D721Med (cell line): Measurements from ENCODE around the gene TRPM3.

Experiments
- DNase-seq: peaks from one replicate; pipeline ENCODE4 v3.0.0; 2011; ENCODE audit warnings: low spot score; ENCODE audit not compliant: insufficient read length
- FAIRE-seq: peaks from 2 replicates; lab custom pipeline; 2011; peaks lifted over from hg19 to GRCh38; lab: Jason Lieb, UNC
- TF ChIP-seq, protein P1 (sequence below): IDR thresholded peaks from 2 replicates; pipeline ENCODE4 v1.5.1; 2012; ENCODE audit warnings: mild to moderate bottlenecking, control low read depth; ENCODE audit not compliant: insufficient read depth; ENCODE audit errors: missing control alignments

Gene TRPM3

GRCh38 chr9:70602321-70603019 is 519.0 kb downstream of the TRPM3 start:
- TF ChIP-seq, protein P1, sequence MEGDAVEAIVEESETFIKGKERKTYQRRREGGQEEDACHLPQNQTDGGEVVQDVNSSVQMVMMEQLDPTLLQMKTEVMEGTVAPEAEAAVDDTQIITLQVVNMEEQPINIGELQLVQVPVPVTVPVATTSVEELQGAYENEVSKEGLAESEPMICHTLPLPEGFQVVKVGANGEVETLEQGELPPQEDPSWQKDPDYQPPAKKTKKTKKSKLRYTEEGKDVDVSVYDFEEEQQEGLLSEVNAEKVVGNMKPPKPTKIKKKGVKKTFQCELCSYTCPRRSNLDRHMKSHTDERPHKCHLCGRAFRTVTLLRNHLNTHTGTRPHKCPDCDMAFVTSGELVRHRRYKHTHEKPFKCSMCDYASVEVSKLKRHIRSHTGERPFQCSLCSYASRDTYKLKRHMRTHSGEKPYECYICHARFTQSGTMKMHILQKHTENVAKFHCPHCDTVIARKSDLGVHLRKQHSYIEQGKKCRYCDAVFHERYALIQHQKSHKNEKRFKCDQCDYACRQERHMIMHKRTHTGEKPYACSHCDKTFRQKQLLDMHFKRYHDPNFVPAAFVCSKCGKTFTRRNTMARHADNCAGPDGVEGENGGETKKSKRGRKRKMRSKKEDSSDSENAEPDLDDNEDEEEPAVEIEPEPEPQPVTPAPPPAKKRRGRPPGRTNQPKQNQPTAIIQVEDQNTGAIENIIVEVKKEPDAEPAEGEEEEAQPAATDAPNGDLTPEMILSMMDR: peak; percentile 91
- DNase-seq: peak; percentile 34
- peak; percentile 74 for FAIRE-seq

DNA sequence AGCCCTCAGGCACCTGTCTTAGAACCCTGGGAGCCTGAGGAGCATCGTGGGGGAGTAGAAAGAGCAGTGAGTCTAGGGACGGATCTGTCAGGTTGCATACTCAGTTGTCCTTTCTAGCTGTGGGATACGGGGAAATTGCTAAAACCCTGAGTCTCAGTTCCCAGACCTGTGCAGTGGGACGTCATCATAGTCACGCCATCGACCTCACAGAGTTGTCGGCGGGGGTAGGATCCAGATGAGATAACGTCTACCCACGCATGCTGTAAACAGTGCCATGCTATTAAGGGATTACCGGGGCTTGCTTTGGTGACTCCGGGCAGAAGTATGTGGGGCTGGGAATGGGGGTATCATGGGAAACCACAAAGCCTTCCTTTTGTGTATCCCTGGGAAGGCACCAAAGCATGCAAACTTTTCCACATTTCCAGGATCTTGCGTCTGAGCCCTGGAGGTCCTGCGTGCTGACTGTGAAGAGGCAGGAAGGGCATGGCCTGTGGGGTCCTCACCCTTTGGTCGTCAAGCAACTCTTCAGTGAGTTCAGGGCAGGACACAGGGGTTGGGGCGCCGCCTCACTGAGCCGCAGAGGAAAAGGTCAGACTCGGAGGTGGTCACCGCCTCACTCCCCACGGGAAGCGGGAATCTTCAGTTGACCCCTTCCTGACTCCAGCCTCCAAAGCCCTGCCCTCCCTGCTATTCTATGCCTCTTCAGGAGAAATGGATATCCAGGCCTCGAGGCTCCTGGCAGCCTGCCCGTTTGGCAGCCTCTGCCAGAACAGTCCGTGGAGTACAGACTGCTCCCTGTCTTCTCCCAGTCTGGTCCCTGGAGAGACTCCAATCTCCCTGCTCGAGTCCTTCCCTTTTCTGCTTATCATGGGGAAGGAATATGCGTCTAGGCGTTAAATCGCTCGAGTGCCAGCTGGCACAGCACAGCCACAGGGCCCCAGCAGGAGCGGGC is 520.1 kb downstream of the TRPM3 start:
- DNase-seq: no peak
- FAIRE-seq: no peak

DNA sequence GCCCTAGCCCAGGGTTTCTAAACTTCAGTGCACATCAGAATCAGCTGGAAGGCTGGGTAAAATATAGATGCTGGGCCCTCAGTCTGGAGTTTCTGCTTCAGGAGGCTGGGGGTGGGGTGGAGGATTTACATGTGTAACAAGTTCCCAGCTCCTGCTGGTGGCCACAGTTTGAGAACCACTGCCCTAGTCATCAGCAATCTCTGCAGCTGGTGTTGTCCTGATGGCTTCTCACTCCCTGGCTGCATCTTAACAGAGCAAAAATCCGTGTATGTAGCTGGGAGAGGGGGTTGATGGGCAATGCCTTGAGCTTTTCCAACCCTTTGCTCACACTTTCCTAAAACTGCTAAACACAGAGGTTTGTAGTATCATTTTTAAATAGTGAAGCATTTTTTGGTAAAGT is 520.9 kb downstream of the TRPM3 start:
- DNase-seq: no peak
- TF ChIP-seq, protein P1: no peak

More for the DNA sequence above, 520.1 kb downstream of the TRPM3 start:
- TF ChIP-seq, protein P1: no peak

DNA sequence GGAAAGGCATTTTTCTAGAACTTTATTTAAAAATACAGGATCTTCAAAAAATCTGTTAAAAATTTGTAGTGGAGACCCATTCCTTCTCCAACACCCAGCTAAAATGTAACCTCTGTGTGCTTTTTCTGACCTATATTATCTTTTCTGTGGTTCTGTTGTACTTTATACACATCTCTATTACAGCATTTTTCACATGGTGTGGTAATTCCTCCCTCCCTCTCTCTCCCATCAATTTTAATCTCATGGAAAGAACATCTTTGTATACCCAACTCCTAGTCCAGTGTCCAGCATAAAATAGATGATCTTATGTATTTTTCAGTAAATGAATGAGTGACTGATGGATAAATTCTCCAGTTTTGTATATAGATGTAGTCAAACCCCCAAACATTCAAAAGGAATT is 523.5 kb downstream of the TRPM3 start:
- no peak for DNase-seq
- TF ChIP-seq, protein P1: no peak
- no peak for FAIRE-seq

More for the DNA sequence above, 520.9 kb downstream of the TRPM3 start:
- FAIRE-seq: no peak

DNA sequence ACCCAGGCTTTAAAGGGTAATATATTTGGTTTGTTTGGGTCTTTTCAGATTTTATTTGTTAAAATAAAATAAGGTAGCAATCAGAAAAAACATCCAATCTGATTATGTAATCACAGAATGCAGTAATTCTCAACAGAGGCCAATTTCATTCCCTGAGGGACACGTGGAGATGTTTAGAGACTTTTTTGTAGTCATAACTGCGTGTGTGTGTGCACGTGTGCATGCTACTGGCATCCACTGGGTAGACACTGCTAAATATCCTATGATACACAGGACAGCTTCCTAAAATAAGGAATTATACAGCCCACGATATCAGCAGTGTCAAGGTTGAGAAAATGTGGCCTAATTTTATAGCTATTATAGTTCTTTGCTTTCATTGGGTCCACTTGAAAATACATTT is 526.2 kb downstream of the TRPM3 start:
- no peak for FAIRE-seq
- TF ChIP-seq, protein P1: no peak
- no peak for DNase-seq

- FAIRE-seq: no peak
- TF ChIP-seq, protein P1: no peak
- DNase-seq: no peak
Observed at GRCh38 chr9:70594386-70594944, 527.0 kb downstream of the TRPM3 start.
